HG02571 (cell line): ENCODE measurements around the gene JPH4.

ENCODE experiments used
- ATAC-seq: cut with Tn5 transposase; IDR thresholded peaks from one replicate; pipeline ENCODE4 v1.9.1; 2021; ENCODE audit warnings: mild to moderate bottlenecking, moderate library complexity; ENCODE audit not compliant: unreplicated experiment

The JPH4 gene

DNA sequence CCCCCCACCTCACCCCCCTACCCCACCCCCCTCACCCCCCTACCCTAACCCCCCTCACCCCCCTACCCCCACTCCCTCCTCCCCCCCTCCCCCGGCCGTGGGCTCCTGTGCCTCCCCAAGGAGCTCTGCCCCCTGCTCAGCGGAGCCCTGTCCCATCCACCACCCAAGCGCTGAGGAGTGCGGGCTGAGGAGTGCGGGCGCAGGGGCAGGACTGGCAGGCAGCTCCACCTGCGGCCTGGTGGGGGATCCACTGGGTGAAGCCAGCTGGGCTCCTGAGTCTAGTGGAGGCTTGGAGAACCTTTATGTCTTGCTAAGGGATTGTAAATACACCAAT, 2.3 kb upstream of the JPH4 start:
- no peak for ATAC-seq

DNA sequence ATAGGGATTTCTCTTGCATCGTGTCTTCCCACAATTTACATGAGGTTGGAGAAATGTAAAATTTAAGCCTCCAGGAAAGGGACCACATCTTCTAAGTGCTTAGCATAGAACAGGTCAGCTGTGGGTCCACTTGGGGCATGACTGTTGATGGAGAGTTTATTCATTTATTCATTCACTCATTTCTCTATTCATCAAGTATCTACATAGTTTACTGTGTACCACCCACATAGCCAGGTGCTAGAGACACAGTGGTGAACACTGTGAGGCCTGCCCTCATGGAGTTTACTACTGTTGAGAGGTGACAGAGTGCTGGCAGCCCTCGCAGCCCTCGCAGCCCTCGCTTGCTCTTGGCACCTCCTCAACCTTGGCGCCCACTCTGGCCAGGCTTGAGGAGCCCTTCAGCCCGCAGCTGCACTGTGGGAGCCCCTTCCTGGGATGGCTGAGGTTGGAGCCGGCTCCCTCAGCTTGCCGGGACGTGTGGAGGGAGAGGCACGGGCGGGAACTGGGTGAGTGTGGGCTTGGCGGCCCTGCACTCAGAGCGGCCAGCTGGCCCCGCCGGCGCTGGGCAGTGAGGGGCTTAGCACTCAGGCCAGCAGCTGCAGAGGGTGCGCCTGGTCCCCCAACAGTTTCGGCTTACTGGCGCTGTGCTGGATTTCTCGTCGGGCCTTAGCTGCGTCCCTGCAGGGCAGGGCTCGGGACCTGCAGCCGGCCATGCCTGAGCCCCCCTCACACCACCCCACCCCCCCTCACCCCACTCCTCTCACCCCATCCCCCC, 1.7 kb upstream of the JPH4 start:
- ATAC-seq = no peak

DNA sequence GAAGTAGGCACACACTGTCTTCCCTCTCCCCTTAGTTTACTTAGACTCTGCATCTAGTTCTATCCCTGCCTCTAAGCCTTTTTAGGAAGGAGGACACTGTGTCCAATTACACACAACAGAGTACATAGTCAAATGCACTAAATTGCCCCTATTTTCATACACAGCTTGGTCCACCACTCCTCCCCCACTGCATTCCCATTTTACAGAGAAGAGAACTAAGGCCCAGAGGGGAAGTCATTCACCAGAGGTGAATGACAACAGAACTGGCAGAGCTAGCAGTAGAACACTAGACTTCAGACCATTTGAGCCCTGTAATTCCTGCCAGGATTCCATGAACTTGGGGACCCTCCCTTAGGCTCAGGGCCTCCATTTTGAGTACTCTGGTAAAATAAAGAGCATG, 1.1 kb upstream of the JPH4 start:
- no peak for ATAC-seq

DNA sequence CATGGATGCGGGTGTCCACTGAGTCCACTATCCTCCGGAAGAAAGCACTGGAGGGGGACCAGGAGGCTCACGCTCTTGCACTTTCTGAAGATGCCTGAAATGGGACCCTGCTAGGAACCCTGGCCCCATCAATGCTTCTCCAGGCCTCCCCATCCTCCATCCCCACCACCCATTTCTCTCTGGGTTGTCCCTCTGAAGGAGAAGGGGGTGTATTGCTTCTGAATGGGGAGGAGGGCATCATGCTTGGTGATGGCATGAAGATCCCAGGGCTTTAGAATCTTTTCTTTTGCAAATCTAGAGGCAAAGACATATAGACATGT, 681 bp upstream of the JPH4 start:
- no peak for ATAC-seq

DNA sequence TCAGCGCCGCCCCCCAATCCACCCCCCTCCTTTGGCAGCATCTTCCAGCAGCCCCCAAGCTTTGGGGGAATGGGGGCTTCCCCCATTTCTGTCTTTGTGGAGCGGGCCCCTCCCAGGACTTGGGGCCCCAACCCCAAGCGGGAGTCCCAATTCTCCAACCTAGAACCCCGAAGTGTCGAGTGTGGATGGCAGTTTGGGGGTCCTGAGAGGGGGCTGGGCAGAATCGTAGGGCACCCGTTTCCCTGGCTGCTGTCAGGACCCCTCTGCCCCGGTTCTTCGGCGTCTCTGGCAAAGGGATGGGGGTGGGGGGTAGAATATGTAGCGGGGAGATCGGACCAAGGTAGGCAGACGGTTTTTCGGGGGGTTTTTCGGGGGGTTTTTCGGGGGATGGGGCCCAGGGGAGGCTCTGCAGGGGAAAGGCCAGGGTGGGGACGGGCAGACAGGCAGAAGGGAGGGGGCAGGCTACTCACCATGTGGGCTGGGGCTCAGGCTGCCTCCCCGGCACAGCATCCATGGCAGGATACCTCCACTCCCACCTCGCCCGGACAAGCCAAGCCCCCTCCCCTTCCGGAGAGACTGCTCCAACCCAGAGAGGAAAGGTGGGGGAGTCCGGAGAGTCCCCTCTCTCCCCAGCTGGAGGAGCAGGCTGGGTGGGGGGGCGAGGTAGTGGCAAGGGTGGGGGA, 739 bp downstream of the JPH4 start:
- no peak for ATAC-seq

DNA sequence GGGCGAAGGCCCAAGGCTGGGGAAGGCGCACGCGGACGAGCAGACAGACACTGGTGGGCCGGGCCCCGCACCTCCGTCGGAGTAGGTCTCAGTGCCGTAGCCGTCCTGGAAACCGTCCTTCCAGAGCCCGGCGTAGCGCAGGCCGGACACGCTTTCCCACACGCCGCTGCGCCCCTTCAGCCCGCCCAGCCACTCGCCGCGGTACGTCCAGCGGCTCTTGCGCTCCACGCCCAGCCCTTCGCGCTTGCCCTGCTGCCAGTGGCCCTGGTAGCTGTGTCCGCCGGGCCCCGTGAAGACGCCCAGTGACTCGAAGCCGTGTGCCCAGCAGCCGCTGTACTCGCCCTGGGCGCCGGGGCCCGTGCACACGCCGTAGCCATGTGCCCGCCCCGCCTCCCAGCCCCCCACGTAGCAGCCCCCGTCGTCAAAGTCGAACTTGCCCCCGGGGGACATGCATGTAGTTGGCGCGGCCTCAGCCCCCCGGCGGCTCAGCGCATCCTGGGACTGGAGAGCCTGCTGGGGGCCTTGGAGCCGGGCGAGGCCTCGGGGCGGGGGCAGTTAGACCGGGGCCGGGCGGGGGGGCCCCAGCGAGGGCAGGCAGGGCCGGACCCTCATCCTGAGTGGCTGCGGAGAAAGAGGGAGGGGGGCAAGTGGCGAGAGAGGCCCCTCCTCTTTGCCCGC, 1.4 kb downstream of the JPH4 start:
- ATAC-seq = no peak

DNA sequence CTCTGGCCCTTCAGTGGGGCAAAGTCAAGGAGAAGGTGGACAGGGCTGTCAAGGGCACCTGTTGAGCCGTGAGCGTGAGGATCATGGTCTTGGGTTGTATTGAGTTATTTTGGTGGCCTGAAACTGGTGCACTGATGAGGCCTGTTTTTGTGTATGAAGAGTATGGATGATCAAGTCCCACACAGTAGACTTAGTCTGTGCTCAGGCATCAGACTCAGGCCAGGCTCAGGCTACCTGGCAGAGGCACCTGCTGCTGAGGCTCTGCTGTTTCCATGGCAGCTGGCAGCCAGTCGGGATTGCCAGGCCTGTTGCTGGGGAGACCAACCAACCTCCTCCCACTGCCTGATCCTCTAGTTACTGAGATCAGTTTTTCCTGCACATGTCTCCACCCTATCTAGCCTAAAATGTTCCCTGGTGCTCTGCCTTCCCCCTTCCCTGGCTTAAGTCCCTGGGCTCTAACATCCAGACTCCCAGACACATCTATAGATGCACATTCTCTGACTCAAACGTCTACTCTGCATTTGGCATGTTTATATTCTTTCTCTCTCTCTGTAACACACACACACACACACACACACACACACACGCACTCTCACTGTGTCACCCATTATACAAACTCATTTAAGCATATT, 5.1 kb downstream of the JPH4 start:
- no peak for ATAC-seq

DNA sequence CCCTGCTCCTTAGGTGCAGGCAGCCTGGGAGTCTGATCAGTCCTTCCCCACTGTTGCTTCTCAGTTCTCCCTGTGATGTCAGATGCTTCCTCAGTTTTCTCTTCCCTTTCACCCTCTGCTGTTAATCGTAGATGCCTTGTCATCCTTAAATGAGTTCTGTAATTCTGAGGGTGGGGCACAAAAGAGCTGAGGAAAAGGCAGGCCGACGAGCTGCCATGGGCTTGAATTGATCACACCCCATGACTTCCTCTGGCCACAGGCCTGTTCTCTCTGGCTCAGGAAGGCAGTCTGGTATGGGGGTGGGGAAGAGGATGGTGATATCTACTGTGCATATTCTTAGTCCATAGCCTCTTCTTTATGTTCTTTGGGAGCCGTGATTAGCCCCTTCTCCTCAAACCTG, 5.8 kb downstream of the JPH4 start:
- no peak for ATAC-seq

DNA sequence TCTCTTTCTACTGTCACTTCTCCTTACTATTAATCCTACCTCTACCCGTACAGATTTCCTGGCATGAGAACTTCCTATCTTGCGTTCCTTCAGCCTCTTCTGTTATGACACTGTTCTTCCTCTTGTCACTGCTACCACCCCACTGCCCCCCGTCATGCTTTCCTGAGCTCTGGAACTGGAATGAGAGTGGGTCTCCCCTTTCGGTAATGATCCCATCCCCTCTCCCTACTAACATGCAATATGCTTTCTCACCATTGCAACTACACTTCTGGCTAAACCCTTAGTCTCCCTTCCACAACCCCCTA, 6.1 kb downstream of the JPH4 start:
- ATAC-seq = no peak

DNA sequence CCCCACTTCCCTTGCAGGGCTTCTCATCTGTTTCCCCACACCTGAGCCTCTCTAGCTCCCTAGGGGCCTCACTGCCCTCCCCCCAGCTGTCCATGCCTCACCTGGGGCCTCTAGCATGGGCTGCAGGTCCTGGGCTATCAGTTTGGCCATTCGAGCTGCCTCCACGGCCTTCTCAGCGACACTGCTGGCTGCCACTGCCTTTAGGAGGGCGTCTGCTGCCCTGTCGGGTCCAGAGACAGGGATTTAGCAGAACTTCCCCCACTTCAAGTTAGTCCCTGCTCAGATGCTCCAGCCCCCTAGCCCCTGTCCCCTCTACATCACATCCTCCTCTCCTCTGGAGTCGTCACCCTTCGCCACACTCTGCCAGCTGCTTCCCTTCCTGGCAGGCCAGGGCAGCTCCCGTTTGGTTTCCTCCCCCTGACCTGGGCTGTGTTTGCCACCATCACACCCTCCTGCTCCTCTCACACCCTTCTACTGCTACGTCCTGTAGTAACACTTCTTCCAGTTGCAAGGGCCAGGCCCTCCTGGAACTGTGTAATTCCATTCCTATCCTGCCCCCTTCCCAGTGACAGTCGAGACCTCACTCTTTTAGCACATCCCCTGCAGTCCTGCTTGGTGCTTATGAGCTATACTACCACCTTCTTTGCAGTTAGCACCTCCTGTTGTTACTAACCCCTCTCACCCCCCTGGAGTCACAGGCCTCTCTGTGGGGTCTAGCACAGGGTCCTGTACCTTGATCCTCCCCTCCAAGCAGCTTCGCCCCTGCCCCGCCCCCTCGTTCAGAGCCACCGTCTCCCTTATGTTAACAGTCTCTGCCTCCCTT, 6.7 kb downstream of the JPH4 start:
- ATAC-seq = no peak

DNA sequence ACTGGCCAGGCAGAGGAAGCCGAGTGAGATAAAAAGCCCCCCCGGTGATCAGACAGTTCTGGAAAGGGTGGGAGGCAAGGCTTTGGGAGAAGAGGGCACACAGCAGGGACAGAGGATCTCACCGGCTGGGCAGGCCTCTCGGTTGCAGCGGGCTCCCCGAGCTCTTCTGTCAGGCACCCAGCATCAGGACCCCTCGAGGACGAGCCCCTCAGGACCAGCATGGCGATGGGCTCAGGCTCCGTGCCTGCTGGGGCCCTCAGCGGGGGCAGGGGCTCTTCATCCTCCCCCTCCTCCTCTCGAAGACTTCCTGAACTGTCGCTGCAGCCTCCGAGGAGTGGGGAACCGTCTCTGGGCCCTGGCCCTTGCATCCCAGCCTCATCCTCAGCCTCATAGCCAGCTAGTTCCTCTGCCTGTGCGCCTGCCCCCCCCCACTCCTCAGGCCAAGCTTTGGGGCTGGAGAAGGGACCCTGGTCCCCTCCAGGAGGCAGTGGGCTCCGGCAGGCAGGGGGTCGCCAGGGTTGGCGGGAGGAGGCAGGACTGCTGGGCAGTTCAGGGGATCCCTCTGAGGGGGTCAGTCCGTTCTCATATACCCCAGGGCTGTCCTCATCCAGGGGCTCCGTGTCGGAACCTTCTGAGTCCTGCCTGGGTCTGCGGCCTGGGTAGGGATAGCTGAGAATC, 7.6 kb downstream of the JPH4 start:
- no peak for ATAC-seq

DNA sequence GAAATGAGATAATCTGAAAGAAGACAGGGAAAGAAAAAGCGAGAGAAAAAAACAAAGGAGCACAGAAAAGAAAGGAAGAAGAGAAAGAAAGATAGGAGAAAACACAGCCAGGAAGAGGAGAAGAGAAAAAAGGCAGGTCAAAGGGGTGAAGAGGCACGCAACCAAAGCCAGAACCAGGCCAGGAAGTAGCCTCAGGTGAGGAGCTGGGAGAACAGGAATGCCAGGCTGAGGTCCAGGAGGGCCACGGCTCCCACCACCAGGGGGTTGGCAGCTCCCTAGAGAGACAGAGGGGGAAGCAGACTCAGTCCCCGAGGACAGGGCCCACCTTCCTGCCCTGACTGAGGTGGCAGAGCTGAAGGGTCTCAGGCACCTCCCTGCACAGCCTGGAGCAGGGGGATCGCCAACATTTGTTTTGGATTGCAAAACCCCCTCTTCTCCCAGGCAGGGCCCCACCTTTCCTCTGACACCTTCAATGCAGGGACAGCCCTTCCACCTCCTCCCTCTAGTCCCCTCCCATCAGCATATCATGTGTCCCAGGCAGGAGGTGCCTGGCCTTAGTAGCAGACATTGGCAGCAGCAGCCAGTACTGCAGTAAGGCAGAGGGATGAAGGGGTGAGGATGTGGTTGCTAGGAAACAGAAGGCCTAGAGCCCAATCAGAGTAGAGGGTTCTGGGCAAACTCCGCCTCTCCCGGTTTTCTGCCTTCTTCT, 9.0 kb downstream of the JPH4 start:
- no peak for ATAC-seq

DNA sequence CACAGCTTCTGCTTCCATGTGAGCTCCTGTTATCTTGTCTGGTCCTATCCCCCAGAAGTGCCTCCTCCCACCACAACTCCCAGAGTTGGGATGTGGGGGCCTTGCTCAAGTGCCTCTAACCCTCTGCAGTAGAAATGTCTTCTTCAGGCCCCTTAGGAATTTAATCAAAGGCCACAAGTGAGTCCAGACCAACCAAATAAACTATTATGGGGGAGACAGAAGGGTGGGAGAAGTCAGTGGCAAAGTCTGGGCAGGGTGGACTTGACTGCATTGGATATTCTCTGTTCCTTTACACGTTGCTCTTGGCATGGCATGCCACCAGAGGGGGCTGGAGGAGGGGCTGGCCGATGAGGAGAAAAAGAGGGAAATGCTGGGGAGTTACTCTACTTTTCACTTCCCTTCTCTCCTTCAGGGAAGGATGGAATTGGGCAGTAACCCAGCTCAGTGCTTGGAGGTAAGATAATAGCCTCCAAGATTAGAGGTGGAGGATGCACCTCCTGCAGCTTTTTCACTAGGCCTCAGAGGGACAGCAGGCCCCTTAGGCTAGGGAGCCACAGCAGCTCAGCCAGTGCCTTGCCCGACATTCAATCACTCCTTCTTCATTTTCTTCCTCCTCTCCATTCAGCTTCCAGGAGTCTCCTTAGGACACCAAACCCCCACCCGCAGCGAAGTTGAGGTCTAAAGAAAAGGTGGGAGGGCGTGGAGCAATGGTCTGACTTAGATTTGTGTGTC, 9.8 kb downstream of the JPH4 start:
- ATAC-seq = no peak

DNA sequence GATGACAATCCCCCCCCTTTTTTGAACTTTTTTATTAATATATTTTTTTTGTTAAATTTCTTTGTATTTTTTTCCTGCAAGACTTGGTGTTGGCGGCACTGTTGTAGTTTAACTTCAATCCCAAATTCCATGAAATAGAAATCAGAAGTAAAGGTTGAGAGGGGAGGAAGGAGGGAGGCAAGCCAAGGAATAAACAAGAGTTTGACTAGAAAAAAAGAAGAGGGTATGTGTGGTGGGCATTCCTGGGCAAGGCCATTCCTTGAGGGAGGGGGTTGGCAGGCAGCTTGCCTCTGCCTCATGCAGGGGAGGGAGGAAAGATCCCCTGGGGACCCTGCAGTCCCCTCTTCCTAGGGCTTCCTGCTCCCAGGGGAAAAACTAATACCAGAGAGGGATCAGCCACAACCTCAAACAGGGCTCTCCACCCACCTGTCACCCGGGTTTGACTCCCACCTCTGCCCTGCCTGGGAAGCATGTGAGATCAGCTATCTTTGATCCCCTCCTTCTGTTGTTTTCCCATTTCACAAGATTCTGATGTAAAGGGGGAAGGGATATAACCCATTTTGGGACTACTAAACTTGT, 10.5 kb downstream of the JPH4 start:
- no peak for ATAC-seq

DNA sequence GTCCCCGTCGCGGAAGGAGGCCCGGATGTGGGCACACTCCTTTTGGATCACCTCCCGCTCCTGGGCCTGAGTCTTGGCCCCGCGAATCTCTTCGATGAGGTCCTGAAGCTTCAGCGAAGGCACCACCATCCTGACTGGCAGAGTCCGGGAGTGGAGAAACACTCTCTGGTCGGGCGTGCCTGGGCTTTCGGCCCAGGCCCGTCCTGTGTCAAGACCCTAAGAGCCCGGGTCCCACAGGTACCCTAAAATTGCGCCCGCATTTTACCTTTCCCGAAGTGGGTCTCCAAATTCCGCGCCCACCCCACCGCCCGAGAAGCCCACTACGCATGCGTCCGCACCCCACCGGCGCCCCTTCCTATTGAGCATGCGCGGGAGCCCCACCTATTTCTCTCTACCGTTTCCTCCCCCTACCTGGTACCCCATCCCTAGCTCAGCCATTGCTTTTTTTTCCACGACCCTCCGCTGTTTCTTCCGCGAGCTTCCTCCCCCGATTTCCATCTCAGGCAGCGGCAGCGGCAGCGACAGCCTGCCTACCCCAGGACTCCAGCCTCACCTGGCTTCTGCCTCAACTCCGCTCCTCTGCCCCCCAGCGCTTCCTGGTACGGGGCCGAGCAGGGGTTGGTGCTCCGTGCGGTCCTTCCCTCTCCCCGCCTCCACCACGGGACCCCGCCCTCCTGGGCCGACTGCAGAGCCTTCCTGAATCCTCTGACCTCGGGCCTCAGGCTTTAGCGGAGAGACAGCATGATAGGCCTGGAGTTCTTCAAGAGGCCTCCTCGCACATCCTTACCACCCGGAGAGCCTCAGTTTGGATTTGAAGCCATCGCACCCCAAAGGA, 11.2 kb downstream of the JPH4 start, which contains the start of gene AP1G2:
Gene AP1G2, minus strand, starts transcription at position 606 of the 835 bp plus-strand sequence. Its CDS starts 477 bp downstream, at position 129.
- ATAC-seq = peak; percentile 91

DNA sequence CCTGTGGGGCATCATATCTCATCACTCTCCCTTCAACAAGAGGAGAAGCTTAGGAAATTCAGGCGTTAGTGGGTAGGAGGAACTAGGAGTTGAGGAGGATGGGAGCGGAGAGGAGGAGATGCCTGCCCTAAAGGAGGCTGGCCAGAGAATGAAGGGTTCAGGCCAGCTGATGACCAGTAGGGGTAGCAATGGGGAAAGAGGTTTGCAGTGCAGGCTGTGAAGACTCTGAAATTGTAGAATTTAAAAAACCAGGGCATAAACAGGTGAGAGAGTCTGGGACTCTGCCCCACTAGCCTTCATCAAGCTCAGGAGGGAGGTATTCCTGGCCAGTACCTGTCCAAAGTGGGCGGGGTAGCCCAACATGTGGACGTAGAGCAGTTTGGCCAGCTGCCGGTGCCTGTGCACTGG, 11.8 kb downstream of the JPH4 start:
- ATAC-seq = peak; percentile 6

DNA sequence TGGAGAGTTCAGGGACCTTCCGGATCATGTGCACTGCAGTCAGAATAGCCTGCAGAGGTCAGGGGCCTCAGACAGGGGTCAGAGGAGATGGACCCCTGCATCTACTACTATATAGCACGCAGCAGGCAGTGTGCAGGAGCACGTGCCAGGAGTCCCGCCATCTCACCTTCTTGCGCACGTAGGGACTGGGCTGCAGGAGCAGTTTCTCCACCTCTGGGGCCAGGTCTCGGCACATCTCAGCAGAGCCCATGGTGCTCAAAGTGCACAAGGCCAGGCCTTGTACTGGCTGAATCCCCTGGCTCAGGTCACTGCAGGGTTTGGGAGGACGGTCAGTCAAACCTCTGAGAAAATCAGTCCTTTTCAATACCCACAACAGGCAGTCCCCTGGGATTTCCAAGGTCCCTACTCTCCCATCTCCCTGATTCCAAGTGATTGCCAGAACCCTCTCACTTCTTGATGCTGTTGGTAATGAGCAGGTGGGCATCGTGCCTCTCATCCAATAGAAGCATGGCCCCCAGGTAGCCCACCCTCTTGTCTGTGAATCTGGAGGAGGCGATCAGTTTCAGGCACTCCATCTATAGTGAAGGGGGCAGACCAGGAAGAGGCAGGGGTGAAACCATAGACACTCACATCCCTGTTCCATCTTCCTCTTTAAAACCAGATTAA, 12.3 kb downstream of the JPH4 start:
- ATAC-seq = no peak
